ENCODE data around the gene PRPH.

DNA sequence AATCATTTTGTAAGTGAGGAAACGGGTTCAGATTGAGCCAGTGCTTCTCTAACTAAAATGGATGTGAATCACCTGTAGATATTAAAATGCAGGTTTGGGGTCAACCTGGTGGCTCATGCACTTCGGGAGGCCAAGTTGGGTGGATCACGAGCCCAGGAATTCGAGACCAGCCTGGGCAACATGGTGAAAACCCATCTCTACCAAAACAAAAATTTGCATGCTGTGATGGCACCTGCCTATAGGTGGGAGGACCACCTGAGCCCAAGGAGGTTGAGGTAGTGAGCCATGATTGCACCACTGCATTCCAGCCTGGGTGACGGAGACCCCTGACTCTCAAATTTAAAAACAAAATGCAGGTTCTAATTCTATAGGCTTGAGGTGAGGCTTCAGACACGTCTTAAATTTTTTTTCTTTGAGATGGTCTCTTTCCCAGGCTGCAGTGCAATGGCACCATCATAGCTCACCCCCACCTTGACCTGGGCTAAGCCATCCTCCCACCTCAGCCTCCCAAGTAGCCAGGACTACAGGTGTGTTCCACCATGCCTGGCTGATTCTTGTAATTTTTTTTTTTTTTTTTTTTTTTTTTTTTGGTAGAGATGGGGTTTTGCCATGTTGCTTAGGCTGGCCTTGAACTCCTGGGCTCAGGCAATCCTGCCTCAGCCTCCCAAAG, 21.1 kb upstream of the PRPH start:
- TF ChIP-seq SP1 (IDR thresholded peaks at IDR 0.05) (no peak), SUZ12 (IDR thresholded peaks at IDR 0.05) (no peak), ARNT (IDR thresholded peaks at IDR 0.05) (no peak), FOXK2 (IDR thresholded peaks at IDR 0.05) (no peak), FOXA1 (IDR thresholded peaks at IDR 0.05) (no peak), LEF1 (IDR thresholded peaks at IDR 0.05; ENCODE audit: borderline replicate concordance) (no peak), ELF4 (IDR thresholded peaks at IDR 0.05) (no peak), HDGF (IDR thresholded peaks at IDR 0.05; ENCODE audit: borderline replicate concordance) (no peak), BHLHE40 (IDR thresholded peaks at IDR 0.05; ENCODE audit: borderline replicate concordance) (no peak), L3MBTL2 (conservative IDR thresholded peaks at IDR 0.05) (no peak), TARDBP (IDR thresholded peaks at IDR 0.05) (no peak), CTBP1 (IDR thresholded peaks at IDR 0.05; ENCODE audit: borderline replicate concordance) (no peak)
- TF ChIP-seq, protein P1, sequence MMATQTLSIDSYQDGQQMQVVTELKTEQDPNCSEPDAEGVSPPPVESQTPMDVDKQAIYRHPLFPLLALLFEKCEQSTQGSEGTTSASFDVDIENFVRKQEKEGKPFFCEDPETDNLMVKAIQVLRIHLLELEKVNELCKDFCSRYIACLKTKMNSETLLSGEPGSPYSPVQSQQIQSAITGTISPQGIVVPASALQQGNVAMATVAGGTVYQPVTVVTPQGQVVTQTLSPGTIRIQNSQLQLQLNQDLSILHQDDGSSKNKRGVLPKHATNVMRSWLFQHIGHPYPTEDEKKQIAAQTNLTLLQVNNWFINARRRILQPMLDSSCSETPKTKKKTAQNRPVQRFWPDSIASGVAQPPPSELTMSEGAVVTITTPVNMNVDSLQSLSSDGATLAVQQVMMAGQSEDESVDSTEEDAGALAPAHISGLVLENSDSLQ (IDR thresholded peaks at IDR 0.05) = no peak
